ENCODE measurements around the gene MANSC4. TPM values are rescaled to one million over a fixed set of nuclear protein-coding genes. Genes with fewer than 3 reads are reported as not detected.

MANSC4 gene
- total and polyA plus RNA-seq, 2 donors (not counting 3 experiments of a cell fraction or from before 2014, with no cell fraction given): not detected

DNA sequence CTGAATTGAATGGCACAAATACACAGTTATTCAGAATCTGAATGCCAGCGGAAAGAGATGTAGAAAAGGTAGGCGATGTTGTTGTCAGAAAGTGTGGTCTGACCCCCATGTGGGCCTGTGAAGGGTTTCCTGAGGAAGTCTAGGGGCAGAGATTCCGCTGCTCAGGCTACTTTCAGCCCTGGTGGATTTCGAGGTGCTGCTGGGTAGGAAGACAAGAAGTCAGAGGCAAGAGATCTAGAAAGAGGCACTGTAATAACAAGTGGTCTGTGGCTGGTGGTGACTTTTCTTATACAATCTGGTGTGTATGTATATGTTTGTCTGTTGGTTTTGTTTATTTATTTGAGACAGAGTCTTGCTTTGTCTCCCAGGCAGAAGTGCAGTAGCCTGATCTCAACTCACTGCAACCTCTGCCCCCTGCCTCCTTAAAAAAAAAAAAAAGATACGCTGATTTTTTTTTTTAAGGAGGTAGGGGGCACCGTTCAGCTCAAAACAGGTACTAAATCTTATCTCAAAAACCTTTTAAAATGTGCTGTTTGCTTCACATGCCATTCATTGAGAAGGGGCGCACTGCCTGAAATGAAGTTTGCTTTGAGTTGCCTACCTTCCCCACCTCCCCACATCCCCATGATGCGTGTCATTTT, 27.1 kb upstream of the MANSC4 start:
- dilution Hi-C loops (cut with MboI; ENCODE audit: extremely low pct_ligation_motif_present, low sequenced_read_pairs): no loop called here
- Histone ChIP-seq H2AFZ (ENCODE audit: low read depth, low read length) (no peak overlapping the region), H3K9me1 (replicated peaks; ENCODE audit: control insufficient read depth, extremely low read depth, insufficient read depth, low read length) (no peaks in the 10 kb centered on the region), H3K36me3 (ENCODE audit: control insufficient read depth in 2 of 2, extremely low read depth in 1 of 2, insufficient read depth in 2 of 2, low read length in 2 of 2) (no peaks in the 10 kb centered on the region), H3K4me3 (replicated peaks in 1 of 3; ENCODE audit: insufficient read depth in 1 of 3, low read depth in 1 of 3, low read length in 3 of 3) (no peak overlapping the region), H3K4me1 (ENCODE audit: control insufficient read depth, extremely low read depth, insufficient read depth, low read length) (no peaks in the 10 kb centered on the region), H3K9ac (replicated peaks; ENCODE audit: extremely low read depth, insufficient read depth, low read length) (no peak overlapping the region), H3K4me2 (ENCODE audit: insufficient read depth, low read length) (no peak overlapping the region), H4K20me1 (replicated peaks; ENCODE audit: control insufficient read depth, extremely low read depth, insufficient read depth, low read length) (no peaks in the 10 kb centered on the region), H3K9me3 (replicated peaks; ENCODE audit: control insufficient read depth, insufficient read depth, low read length) (no peaks in the 10 kb centered on the region), H3K27ac (ENCODE audit: insufficient read depth, low read depth, low read length) (no peak overlapping the region), H3K27me3 (ENCODE audit: control insufficient read depth in 2 of 2, insufficient read depth in 2 of 2, low read length in 2 of 2) (peaks cover 0 to 3% of the 10 kb centered on the region in 2 experiments), H3K79me2 (ENCODE audit: control insufficient read depth, insufficient read depth, low read length) (no peaks in the 10 kb centered on the region)
- no TSS peak for BruUV-seq (replicated peaks)
- DNase-seq (ENCODE audit: low read depth, low spot score): no peak
- ChIA-PET POLR2A (no interaction called here), CTCF (interaction anchor here (1.0 kb wide), 1 partner anchor 14 kb away, joined by 5 read pairs; no protein-coding TSS in a partner anchor)
- TF ChIP-seq GATA2 (IDR thresholded peaks at IDR 0.05; ENCODE audit: insufficient read depth, insufficient read length, low read depth, low read length) (no peak), JUN (IDR thresholded peaks at IDR 0.05; ENCODE audit: borderline replicate concordance, insufficient read depth, insufficient read length, low read depth) (no peak), FOS (IDR thresholded peaks at IDR 0.05; ENCODE audit: borderline replicate concordance, insufficient read depth, low read length) (no peak), MYC (IDR thresholded peaks at IDR 0.05; ENCODE audit: low read depth, low read length) (no peak), EZH2 (IDR thresholded peaks at IDR 0.05; ENCODE audit: borderline replicate concordance, low read depth, low read length, severe bottlenecking) (no peak), POLR2AphosphoS5 (IDR thresholded peaks at IDR 0.05; ENCODE audit: insufficient read depth, low read depth, low read length) (no peak), POLR2A (IDR thresholded peaks at IDR 0.05; ENCODE audit: low read depth, low read length) (no peak)
- TF ChIP-seq, protein P1, sequence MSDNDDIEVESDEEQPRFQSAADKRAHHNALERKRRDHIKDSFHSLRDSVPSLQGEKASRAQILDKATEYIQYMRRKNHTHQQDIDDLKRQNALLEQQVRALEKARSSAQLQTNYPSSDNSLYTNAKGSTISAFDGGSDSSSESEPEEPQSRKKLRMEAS (IDR thresholded peaks at IDR 0.05; ENCODE audit: insufficient read depth, insufficient read length): no peak
- TF ChIP-seq, protein P2, sequence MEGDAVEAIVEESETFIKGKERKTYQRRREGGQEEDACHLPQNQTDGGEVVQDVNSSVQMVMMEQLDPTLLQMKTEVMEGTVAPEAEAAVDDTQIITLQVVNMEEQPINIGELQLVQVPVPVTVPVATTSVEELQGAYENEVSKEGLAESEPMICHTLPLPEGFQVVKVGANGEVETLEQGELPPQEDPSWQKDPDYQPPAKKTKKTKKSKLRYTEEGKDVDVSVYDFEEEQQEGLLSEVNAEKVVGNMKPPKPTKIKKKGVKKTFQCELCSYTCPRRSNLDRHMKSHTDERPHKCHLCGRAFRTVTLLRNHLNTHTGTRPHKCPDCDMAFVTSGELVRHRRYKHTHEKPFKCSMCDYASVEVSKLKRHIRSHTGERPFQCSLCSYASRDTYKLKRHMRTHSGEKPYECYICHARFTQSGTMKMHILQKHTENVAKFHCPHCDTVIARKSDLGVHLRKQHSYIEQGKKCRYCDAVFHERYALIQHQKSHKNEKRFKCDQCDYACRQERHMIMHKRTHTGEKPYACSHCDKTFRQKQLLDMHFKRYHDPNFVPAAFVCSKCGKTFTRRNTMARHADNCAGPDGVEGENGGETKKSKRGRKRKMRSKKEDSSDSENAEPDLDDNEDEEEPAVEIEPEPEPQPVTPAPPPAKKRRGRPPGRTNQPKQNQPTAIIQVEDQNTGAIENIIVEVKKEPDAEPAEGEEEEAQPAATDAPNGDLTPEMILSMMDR (IDR thresholded peaks at IDR 0.05; ENCODE audit: extremely low read depth in 1 of 2, insufficient read depth in 1 of 2, low read depth in 1 of 2, low read length in 2 of 2): no peak
- FAIRE-seq: no peak
- intact Hi-C loops (cut with micrococcal nuclease): no loop called here

All from endothelial cell of umbilical vein (primary cell).